ENCODE data around the gene ERBB2. TPM values are rescaled to one million over a fixed set of nuclear protein-coding genes. Genes with fewer than 3 reads are reported as not detected.
A peak's percentile ranks its signal among the peaks of the same experiment; 100 is the strongest.

The ERBB2 gene
- total RNA-seq, 1 experiment from 2014 or later, result 216 TPM

GRCh38 chr17:39738568-39738901 is 38.7 kb downstream of the ERBB2 start:
- peak overlapping the region; percentile 89 to 99 (median 98); a peak in 5 of 7 replicates for H3K27ac Mint-ChIP-seq
- Histone ChIP-seq H4K91ac (ENCODE audit: insufficient read length, low read depth, low read length) (no peak overlapping the region), H4K5ac (ENCODE audit: insufficient read length, low read depth, low read length) (no peak overlapping the region), H2BK120ac (ENCODE audit: low read depth, low read length, poor library complexity, severe bottlenecking) (no peak overlapping the region), H2BK5ac (ENCODE audit: insufficient read length, low read length) (peak overlapping the region; percentile 20), H2BK15ac (ENCODE audit: low read depth, low read length) (no peak overlapping the region), H3K23me2 (ENCODE audit: insufficient read length, low read depth, low read length, poor library complexity, severe bottlenecking) (peaks cover 27% of the 10 kb centered on the region), H3K56ac (ENCODE audit: insufficient read length, low read depth, low read length) (no peak overlapping the region), H3K18ac (ENCODE audit: insufficient read length, low read depth, low read length) (no peak overlapping the region), H3K27me3 (ENCODE audit: insufficient read depth, low read length) (no peaks in the 10 kb centered on the region), H3K79me1 (ENCODE audit: insufficient read depth, low read depth, low read length, poor library complexity, severe bottlenecking) (no peaks in the 10 kb centered on the region), H3K14ac (ENCODE audit: insufficient read depth, low read length) (no peak overlapping the region), H2AK5ac (ENCODE audit: insufficient read length, low read length) (no peak overlapping the region), H3T11ph (ENCODE audit: low read length) (no peak overlapping the region), H3K4me2 (ENCODE audit: insufficient read depth, insufficient read length, low read length) (peak overlapping the region; percentile 73), H3K9ac (ENCODE audit: extremely low read depth, insufficient read length, low read length) (peak overlapping the region; percentile 69), H2BK20ac (ENCODE audit: low read depth, low read length, poor library complexity, severe bottlenecking) (no peak overlapping the region), H2AFZ (ENCODE audit: low read length) (no peak overlapping the region), H3K23ac (ENCODE audit: insufficient read length, low read depth, low read length) (no peak overlapping the region), H4K20me1 (ENCODE audit: control insufficient read depth, insufficient read depth, insufficient read length) (no peaks in the 10 kb centered on the region), H3K27ac (ENCODE audit: insufficient read length, low read depth, low read length) (no peak overlapping the region), H3K4me1 (ENCODE audit: insufficient read depth, low read length) (peaks cover 3% of the 10 kb centered on the region; the same call in 1 of the 2 replicates), H4K8ac (replicated peaks; ENCODE audit: insufficient read length, low read depth, low read length) (no peak overlapping the region), H2BK12ac (ENCODE audit: insufficient read length, low read depth, low read length) (no peak overlapping the region), H3K9me3 (ENCODE audit: control insufficient read depth, low read depth, low read length) (no peaks in the 10 kb centered on the region), H3K4ac (ENCODE audit: low read depth, low read length) (no peak overlapping the region), H3K79me2 (ENCODE audit: insufficient read depth, low read length) (peaks cover 2% of the 10 kb centered on the region; the same call in 1 of the 2 replicates)
- peak; percentile 75 for DNase-seq
- TF ChIP-seq, protein P1, sequence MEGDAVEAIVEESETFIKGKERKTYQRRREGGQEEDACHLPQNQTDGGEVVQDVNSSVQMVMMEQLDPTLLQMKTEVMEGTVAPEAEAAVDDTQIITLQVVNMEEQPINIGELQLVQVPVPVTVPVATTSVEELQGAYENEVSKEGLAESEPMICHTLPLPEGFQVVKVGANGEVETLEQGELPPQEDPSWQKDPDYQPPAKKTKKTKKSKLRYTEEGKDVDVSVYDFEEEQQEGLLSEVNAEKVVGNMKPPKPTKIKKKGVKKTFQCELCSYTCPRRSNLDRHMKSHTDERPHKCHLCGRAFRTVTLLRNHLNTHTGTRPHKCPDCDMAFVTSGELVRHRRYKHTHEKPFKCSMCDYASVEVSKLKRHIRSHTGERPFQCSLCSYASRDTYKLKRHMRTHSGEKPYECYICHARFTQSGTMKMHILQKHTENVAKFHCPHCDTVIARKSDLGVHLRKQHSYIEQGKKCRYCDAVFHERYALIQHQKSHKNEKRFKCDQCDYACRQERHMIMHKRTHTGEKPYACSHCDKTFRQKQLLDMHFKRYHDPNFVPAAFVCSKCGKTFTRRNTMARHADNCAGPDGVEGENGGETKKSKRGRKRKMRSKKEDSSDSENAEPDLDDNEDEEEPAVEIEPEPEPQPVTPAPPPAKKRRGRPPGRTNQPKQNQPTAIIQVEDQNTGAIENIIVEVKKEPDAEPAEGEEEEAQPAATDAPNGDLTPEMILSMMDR (conservative IDR thresholded peaks at IDR 0.05), result no peak
- H3K4me3 Mint-ChIP-seq, result peak overlapping the region; percentile 85 to 87
- no CpG with 5 or more reads among the region's 13 CpGs for WGBS (ENCODE audit: extremely low coverage, insufficient read length, low lambda C conversion rate)
- H3K9me3 Mint-ChIP-seq, result no peaks in the 10 kb centered on the region
- H3K36me3 Mint-ChIP-seq (ENCODE audit: insufficient read depth in 1 of 3, low read depth in 3 of 3), result peaks cover 5 to 17% (median 10%) of the 10 kb centered on the region in 3 experiments; a peak in 6 of 7 replicates
- peaks cover 31 to 38% of the 10 kb centered on the region in 2 experiments for H3K4me1 Mint-ChIP-seq
- H3K27me3 Mint-ChIP-seq (ENCODE audit: low read depth), result peaks cover 3% of the 10 kb centered on the region; the same call in 1 of the 2 replicates
